HG02852 (cell line): ENCODE measurements around the gene SUSD6.
"Not testable (repeated sequence)": the region's sequence is repeated elsewhere in the genome, so short reads cannot be mapped to it uniquely, and the experiment has no call there.

Source experiments
- ATAC-seq: cut with Tn5 transposase; IDR thresholded peaks from one replicate; pipeline ENCODE4 v1.9.1; 2021; ENCODE audit warnings: mild to moderate bottlenecking, moderate library complexity; ENCODE audit not compliant: unreplicated experiment

SUSD6 gene

DNA sequence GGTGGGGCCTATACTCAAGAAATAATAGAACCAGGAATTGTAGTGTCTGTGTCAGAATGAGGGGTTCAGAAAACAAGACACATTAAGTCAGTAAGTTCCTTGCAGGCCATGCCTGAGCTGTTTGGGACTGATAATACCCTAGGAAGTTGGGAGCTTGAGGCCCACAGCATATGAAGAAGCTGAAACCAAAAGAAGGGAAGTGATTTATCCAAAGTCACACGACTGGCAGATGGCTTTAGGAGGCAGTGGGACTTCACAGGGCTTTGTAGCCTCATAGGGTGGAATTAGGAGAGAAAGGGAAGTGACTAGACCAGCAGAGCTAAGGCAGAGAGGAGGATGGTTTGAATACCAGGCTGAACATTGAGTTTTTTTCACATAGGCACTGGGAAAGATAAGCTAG lies 99.0 kb downstream of the SUSD6 start:
- ATAC-seq, result no peak

DNA sequence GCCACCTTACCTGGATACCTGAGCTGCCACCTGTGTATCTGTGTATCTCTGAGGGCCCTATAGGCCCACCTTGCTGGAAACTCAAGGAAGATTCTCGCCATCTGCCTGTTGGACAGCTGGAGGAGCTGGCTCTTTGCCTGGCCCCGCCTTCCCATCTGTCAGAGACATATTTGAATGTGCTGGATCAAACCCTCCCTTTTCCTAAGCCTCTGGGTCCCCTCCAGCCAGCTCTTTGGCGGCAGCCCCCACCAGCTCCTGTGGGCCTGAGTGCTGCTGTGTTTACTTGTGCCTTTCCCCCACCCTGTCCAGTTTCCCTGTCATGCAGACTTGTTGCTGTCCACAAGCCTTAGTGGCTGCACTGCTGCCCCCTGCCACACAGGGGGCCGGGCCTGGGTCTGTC lies 99.7 kb downstream of the SUSD6 start:
- no peak for ATAC-seq

DNA sequence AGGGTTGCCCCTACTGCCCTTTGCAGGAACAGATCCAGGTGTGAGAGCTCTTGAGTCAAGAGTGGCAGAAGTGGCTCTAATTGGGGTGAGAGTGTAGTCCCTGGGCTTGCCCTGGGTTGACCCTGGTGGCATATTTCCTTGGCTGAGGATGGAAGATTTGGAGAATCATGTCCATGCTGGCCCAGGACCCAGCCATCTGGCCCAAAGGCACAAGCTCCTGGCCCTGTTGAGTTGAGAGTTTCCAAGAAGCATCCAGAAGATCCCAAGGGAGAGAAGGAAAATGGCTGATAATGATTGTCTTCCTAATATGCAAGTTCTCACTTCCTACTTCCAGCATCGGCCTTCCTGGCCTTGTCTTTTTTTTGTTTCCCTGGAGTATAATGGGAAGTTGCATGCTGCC lies 100.1 kb downstream of the SUSD6 start:
- ATAC-seq, result no peak

DNA sequence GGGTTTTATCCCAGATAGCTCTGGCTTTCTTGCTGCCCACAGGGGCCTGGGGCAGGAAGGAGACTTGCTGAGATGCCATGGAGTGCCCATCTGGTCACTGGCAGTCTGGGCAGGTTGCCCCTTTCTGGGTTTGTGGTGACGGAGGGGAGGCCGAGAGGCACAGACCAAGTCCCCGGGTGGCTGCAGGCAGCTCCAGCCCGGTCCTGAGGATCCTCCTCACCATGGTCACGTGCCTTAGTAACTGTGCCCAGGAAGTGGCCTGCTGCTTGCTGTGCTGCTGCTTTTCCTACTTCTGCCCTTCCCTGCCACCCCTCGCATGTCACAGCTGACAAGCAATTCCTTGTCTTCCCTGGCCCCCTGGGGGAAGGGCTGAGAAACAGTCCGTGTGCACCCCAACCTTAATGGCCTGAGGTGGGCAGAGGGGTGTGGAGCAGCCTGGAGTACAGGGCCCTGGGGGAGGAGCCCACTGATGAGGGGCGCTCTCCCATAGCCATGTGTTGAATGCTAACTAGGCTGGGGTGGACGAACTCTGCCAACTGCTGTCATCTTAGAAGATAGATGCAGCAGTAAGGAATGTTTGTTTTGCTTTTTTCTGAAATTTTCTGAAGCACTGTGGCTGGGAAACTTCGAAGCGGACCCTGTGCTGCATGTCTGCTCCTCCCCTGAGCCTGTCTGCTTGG lies 100.6 kb downstream of the SUSD6 start:
- no peak for ATAC-seq

DNA sequence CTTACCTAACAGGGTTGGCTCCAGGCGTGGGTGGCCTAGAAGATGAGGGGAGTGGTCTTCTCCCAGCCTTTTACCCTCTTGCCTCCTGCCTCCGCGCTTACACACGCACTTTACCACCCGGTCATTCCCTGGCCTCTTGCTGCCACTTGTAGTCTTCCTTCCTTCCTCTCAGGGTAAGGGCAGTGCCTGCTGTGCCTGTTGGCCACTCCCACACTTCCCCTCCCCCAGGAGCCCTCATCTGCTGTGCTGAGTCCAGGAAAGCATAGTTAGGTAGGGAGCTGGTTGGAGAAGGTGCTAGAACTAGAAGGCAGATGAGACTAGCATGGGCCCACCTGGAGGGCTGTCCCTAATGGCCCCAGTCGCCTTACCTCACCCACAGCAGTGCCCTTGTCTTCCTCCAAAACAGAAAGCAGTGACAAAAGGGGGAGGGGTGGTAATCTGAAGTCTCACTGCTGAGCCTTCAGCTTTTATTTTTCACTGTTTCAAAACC lies 101.2 kb downstream of the SUSD6 start:
- no peak for ATAC-seq

DNA sequence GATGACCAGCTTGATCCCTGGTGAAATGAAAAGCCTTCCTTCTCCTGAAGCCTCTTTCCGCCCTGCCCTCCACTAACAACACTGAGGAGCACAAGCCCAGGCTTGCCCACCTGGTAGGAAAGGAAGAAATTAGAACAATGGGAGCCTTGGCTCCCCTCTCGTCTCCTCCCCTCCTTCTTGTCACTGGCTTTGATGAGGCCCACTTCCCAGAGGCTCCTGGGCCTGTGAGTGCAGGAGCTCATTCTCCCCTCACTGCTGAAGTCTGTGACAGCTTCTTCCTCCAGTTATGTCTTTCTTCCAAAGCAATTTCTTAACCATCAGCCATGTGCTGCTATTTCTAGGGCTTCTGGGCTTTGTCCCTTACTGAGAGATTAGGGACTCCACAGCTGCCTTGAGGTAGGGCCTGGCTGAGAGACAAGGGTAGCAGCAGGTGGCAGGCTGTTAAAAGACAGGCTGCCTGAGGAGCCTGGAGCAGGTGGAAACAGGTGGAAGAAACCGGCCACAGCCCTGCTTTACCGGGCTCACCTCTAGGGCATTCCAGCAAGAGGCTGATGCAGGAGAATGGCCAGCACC lies 101.9 kb downstream of the SUSD6 start:
- ATAC-seq, result no peak

DNA sequence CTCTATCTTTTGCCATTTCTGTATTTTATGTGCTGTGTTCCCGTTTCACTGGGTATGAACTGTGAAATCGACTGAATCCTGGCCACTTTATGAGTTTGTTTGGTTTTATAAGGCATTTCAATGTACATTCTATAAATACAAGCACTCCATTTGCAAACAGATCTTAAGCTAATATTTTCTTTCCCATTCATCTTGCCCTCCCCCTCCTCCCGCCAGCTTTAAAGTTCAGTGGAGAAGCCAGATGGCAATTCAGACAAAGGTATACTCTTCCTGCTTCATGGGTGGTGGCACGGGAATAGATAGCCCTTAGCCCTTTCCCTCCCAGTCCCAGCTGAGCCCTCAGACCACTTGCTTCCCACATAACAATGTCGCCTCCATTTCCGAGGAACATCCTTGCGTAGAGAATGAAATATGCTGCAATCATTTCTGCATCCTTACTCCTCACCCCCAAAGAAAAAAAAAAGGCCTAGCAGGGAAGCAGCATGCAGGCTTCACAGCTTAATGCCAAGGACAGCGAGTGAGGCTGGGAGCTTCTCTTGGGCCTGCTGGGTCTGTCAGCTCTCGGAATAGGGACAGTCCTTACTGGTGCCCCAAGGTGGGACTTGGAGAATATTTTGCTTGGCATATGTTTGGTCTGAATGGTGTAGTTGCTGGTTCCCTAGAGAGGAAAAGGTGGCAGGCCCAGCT lies 102.7 kb downstream of the SUSD6 start:
- ATAC-seq, result no peak

DNA sequence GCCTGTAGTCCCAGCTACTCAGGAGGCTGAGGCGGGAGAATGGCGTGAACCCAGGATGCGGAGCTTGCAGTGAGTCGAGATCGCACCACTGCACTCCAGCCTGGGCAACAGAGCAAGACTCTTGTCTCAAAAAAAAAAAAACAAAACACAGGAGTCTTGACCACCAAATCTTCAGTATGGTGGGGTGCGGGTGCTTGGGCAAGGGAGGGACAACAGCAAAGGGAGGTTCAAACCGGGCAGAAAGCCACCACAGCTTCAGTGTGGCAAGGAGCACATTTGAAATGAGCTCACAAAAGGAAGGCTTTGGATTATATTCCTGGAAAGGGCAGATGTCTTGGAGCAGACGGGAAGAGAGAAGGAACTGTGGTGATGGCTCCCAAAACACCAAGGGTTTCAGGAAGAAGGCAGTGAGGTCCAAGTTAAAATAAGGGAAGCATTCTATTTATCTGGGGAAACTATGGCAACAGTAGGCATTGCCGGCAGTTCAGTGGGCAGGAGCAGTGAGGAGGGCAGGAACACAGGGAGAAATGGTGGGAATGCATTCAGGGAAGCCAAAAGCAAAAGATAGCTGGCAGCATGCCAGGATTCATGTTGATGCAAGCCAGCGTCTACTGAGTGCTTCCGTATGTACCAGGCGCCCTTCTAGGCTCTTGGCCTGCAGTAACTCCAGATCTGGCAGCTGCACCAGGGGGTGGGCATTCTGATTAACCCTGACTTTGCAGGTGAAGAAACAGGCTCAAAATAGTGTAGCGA lies 104.5 kb downstream of the SUSD6 start:
- no peak for ATAC-seq

DNA sequence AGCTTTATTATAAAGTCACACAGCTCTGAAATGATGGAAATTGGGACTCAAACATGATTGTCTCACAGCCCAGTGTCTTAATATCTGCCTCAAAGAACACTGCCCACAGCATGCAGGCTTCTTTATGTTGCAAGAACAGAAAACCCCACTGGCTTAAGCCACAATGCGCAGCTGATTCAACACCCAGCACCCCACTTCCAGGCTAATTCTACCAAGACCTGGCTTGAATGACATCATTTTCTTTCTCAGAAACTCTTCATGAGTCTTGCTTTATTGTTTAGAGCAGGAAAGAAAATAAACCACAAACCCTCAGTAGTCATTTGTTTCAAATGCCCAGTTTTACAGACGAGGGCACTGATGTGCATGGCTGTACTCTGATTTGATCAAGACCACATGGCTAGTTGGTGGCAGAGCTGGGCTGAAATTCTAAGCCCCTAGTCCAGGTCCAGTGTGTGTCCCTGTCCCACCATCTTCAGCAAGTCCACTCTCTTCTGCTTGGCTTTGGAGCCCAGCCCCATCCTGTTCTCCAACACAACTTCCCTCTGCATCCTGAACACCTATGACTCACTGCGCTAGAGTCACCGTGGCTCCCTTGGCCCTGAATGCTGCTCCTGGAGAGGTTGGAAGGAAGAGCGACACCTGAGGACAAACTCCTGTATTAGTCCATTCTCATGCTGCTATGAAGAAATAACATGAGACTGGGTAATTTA lies 105.2 kb downstream of the SUSD6 start:
- no peak for ATAC-seq

DNA sequence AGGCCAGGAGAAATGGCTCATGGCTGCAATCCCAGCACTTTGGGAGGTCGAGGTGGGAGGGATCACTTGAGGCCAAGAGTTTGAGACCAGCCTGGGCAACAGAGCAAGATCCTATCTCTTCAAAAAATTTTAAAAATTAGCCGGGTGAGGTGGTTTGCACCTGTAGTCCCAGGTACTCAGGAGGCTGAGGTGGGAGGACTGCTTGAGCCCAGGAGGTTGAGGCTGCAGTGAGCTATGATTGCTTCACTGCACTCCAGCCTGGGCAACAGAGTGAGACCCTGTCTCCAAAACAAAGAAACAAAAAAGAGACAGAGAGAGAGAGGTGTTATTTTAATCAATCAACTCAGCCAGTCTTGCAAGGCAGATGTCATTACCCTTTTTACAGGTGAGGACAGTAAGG lies 107.2 kb downstream of the SUSD6 start:
- ATAC-seq, result not testable (repeated sequence)

DNA sequence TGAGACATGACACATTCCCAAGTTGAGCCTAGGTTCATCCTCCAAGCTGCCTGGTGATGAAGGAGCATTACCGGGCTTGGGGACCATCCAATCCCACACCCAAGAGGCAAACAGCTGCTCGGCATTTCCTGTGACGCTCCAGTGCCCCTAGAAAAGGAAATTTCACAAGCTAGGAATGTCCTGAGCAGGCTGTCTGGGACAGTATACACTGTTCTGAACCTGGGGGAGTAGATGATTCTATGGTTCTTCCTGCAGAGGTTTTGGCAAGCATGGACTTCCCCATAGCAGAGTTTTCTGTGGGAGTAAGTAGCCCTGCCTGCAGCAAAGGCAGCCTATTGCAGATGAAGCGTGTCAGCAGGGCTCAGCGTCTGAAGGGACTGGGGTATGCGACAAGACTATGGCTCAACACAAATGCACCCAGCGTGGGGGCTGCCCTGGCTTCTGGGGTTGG lies 108.1 kb downstream of the SUSD6 start:
- no peak for ATAC-seq

DNA sequence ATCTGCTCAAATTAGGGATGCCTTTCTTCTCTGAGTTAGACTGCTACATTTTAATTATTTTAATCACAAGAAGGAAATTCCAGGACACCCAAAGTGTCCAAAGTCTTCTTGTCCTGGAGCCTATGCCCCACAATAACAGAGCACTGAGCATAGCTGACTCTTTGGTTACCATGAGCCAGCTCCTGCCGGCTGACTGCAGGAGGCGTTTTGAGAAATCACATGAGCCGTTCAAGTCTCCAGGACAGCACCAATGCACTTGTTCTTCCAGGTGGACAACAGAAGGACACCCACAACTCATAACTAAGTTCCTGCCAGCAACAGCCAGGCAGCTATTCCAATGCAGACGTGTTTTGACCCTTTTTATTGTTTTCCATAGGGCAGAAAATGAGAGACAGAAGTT lies 109.5 kb downstream of the SUSD6 start:
- no peak for ATAC-seq

DNA sequence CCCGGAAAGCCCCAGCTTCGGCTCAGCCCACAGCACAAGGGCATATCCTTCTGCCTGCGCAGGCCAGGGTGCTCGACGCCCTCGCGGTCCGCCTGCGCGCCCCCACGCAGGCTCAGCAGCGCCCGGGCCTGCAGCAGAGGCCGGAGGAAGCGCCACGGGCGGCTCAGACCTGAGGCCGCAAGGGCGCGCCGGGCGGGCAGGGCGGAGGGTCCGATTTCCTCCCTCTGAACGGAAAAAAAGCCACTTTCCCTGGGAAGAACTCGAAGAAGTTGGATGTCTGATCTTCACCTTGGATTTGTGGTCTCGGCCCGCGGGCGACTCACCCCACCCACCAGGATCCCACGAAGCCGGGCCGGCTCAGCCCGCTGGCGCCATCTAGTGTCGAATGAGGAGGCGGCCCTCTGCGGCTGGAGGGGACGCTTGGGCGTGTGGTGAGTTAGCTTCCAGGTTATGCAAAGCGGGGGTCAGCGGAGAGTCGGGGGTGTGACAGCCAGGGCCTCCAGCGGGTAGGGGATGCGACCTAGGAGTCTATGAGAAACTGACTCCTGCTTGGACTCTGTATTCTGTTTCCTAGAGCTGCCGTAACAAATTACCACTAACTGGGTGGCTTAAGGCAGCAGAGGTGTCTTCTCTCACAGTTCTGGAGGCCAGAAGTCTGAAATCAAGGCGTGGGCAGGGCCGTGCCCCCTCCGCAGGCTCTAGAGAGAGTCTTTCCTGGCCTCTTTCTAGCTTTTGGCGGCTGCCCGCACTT lies 115.5 kb downstream of the SUSD6 start:
- ATAC-seq, result peak; percentile 80

DNA sequence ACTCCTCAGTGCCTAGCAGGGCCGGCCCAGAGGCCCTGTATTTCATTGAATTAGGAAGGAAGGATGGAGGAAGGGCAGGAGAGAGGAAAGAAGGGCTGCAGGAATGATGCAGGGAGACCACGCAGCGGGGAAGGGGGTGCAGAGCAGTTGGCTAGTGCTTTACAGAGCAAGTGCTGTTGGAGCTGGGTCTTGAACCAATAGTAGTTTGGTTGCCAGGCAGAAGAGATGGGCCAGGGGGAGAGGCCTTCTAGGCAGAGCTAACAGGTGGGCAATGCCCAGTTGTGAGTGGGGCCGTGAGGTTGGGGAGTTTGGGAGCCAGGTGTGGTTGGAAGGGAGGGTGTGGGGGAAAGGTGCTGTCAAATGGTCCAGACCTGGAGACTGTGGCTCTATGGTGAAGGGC lies 116.5 kb downstream of the SUSD6 start:
- ATAC-seq, result no peak

DNA sequence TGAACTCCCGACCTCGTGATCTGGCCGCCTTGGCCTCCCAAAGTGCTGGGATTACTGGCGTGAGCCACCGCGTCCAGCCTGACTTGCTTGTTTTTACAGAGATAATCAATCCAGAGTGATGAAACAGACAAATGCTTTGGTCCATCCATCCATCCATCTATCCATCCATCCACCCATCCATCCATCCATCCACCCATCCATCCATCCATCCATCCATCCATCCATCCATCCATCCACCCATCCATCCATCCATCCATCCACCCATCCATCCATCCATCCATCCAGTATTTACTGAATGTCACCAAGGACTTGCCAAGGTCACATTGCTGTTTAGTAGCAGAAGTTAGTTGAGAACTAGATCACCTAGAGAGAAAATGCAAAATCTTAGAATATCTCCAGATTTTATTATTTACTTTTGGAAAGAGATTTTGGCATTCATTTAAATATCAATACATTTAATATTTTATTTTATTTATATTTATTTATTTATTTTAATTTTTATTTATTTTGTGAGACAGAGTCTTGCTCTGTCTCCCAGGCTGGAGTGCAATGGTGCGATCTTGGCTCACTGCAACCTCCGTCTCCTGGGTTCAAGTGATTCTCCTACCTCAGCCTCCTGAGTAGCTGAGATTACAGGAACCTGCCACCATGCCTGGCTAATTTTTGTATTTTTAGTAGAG lies 120.7 kb downstream of the SUSD6 start:
- not testable (repeated sequence) for ATAC-seq

DNA sequence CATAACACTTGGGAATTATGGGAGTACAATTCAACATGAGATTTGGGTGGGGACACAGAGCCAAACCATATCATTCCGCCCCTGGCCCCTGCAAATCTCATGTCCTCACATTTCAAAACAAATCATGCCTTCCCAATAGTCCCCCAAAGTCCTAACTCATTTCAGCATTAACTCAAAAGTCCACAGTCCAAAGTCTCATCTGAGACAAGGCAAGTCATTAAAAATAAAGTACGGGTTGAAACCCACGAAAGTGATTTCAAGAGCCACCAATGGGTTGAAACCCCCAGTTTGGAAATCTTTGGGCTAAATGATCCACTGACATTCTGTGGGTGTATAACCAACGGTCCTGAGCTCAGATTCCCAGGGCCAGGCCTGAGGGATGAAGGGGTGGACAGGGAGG lies 125.0 kb downstream of the SUSD6 start:
- ATAC-seq, result not testable (repeated sequence)

DNA sequence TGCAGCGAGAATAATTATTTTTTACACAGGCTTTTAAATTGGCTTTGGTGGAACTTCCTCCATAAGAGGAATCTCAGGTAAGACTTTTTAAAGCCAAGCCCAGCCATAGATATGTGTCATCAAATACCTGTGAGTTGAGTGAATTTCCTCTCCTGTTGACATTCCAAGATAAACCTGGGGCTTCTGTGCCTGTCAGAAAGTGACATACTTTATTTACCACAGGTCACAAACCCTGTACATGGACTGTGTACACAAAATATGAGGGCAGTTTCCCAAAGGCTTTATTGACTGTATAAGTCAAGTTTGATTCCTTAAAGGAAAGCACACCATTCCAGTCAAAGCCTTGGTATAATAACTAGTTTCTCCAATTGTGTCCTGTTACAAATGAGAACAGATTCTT lies 129.7 kb downstream of the SUSD6 start:
- no peak for ATAC-seq

DNA sequence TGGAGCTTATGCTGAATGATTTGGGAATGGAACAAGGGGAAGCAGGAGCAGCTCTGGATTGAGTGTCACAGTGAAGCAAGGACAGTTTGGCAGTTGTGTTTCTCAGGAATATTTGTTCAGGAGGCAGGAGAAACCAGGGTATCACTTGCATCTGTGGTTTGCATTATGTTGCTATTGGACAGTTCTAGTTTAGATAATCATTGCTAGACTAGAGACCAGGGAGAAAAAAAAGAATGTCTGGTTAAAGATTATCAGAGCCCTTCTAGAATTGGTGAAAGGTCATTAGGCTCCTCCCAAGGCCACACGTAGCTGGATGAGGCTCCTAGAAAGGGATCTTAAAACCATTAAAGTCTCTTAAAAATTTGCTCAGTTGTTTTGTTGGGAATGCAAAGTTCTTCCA lies 138.6 kb downstream of the SUSD6 start:
- no peak for ATAC-seq

DNA sequence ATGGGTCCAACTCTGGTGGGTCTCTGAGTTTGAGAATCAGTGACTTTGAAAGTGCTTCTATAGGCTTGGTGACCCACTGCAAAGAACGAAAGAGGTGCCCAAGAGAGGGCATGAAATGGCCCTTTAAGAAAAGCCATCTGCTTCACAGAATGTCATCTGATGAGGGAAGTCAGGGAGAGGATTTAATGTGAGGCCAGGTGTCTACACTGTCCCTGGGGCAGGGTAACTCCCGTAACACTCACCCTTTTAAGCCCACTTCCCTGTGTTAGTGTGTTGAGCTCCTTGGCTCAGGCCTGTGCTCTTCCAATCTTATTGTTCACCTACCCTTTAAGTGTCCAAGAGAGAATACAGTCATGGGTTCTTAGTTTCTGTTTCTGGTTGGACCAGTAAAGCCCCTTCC lies 139.1 kb downstream of the SUSD6 start:
- ATAC-seq, result no peak

DNA sequence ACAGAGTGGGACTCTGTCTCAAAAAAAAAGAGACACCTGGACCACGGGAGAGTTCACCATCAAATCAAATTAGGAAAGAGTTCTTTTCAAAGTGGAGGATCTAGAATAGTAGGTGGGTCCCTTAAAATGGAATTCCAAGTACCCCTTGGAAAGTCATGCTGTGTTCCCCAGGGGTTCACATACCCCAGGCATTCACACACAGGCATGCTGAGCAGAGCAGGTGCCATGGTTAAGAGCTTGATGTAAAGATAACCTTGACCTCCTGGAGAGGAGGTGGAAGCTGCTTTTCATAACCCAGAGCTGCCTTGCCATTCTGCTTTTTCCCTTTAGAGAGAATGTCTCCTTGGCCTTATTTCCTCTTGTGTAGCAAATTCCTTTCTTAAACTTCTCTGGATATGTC lies 141.4 kb downstream of the SUSD6 start:
- ATAC-seq, result no peak
